GM18508 (cell line): ENCODE data around the gene EHD2.

Experiments
- ATAC-seq: cut with Tn5 transposase; IDR thresholded peaks from one replicate; pipeline ENCODE4 v1.9.1; 2021; ENCODE audit warnings: moderate number of reproducible peaks; ENCODE audit not compliant: insufficient read depth, unreplicated experiment

EHD2 gene

GRCh38 chr19:47687906-47688305 lies 25.3 kb upstream of the EHD2 start:
- no peak for ATAC-seq

DNA sequence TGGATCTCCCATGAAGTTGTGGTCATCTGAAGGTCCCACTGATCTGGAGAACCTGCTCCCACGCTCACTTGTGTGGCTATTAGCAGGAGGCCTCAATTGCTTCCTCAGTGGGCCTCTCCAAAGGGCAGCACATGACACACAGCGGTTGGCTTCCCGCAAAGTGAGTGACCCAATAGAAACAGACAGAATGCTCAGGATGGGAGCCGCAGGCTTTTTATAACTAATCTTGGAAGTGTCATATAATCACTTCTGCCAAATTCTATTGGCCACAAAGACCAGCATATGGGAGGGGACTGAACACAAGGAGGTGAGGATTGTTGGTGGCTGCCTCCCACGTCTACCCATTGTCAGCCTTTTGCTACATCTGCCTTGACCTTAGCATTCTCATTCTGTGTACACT lies 22.1 kb upstream of the EHD2 start:
- no peak for ATAC-seq

DNA sequence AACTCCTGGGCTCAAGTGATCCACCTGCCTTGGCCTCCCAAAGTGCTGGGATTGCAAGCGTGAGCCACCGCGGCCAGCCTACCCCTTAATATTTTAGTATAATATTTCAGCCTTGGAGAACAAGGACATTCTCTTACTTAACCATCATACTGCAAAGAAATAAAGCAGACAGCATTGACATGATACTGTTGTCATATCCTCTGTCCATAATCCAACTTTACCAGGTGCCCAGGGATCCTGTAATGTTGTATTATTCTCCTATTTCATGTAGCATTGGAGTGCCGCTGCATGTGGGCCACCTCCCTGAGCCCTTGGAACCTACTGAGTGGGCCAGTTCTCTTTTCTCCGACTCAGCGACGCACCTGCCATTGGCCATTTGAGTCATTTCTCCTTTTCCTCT lies 21.4 kb upstream of the EHD2 start:
- ATAC-seq, result no peak

GRCh38 chr19:47693489-47693888 lies 19.7 kb upstream of the EHD2 start:
- no peak for ATAC-seq

DNA sequence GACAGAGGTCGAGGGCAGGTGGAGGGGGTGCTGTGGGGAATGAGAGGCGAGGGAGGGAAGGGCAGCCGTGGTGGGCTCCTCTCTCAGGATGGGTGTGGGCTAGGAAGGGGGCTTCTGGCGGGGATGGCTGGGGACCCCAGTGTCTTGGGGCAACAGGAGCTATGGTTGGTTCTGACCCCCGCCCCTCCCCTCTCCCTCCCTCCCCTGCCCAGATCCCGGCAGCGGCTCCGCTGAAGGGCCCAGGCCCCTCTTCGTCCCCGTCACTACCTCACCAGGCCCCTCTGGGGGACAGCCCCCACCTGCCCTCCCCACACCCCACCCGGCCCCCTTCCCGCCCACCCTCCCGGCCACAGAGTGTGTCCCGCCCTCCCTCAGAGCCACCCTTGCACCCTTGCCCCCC lies 19.3 kb upstream of the EHD2 start:
- ATAC-seq, result no peak

DNA sequence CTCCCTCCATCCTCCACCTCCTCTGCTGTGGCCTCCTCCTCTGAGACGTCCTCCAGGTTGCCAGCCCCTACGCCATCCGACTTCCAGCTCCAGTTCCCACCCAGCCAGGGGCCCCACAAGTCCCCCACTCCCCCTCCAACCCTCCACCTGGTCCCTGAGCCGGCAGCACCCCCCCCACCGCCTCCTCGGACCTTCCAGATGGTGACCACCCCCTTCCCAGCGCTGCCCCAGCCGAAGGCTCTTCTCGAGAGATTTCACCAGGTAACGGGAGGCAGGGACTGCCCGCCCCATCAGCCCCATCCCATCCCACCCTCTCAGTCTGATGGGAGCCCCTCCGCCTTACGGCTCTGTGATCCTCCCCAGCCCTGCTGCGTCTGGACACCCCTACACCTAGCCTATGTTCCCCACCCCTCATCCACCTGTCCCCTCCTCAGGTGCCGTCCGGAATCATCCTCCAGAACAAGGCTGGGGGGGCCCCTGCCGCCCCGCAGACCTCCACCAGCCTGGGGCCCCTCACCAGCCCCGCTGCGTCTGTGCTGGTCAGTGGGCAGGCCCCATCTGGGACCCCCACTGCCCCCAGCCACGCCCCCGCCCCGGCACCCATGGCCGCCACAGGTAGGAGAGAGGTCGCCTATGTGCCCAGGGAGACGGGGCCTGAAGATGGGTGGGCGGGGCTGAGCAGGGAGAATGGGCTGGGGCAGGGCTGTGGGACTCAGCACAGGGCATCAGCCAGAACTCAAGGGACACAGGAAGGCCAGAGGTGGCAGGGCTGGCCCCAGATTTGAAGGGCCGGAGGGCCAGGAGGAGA lies 18.6 kb upstream of the EHD2 start:
- ATAC-seq, result no peak

GRCh38 chr19:47695533-47696262 lies 17.5 kb upstream of the EHD2 start:
- ATAC-seq, result no peak

DNA sequence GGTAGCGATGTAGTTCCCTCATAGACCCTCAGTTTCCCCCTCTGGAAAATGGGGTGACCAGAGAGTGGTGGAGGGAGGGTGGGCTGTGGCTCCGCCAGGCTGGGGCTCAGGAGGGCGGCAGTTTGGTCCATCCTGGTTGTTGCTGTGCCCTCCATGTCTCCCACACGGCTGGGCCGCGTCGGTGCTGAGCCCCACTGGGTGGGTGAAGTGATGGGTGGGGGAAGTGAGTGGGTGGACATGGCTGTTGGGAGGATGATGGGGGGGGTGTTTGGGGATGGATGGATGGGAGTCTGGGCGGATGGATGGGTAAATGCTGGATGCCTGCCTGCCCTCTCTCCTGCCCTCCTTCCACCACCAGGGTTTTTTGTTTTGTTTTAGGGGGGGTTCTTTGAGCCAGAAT lies 16.6 kb upstream of the EHD2 start:
- no peak for ATAC-seq

DNA sequence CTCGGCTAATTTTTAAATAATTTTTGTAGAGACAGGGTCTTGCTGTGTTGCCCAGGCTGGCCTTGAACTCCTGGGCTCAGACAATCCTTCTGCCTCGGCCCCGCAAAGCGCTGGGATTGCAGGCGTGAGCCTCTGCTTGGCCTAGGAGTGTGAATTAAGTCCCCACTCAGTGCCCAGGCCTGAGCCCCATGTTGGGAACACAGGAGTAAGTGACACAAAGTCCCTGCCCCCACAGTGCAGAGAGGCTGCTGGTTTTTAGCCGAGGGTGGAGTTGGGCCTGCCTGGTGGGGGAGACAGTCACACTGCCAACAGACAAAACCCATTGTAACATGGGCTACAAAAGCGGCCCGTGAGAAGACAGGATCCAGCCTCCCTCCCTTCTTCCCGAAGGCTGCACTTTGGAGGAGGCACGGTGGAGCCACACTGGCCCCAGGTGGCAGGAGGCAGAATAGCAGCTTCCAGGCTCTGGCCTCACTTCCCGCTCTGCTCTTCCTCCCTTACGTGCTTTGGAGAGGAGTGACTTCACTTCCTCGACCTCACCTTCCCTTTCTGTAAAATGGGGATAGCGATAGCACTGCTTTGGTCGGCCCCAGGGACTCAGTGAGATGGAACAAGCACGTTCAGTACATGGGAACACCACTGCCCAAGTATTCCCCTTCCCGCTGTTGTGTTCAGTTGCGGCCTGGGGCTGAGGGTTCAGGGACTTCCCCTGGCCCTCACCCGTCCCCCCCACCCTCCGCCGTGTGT lies 15.2 kb upstream of the EHD2 start:
- ATAC-seq, result no peak

- ATAC-seq, result no peak
Observed at GRCh38 chr19:47698631-47699359, 14.4 kb upstream of the EHD2 start.

- ATAC-seq, result no peak
Observed at GRCh38 chr19:47699360-47699917, 13.8 kb upstream of the EHD2 start.

DNA sequence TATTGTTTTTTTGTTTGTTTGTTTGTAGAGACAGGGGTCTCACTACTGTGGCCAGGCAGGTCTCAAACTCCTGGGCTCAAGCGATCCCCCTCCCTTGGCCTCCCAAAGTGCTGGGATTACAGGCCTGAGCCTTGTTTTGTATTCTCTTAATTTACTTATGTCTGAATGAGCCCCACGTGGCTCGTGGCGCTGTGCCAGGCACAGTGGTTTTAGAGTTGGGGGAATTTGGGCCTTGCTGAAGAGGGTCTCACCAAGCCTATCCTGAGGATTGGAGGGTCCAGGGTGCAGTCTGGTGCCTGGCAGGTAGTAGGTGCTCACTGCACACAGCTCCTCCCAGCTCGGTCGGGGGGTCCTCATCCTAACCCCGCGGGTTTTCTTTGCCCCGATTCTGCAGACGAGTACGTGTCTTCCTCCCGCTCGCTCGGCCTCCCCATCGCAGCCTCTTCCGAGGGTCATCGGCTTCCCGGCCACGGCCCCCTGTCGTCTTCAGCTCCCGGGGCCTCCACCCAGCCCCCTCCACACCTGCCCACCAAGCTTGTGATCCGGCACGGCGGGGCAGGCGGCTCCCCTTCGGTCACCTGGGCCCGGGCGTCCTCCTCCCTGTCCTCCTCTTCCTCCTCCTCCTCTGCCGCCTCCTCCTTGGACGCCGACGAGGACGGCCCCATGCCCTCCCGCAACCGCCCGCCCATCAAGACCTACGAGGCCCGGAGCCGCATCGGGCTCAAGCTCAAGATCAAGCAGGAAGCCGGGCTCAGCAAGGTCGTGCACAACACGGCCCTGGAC lies 12.1 kb upstream of the EHD2 start:
- no peak for ATAC-seq

DNA sequence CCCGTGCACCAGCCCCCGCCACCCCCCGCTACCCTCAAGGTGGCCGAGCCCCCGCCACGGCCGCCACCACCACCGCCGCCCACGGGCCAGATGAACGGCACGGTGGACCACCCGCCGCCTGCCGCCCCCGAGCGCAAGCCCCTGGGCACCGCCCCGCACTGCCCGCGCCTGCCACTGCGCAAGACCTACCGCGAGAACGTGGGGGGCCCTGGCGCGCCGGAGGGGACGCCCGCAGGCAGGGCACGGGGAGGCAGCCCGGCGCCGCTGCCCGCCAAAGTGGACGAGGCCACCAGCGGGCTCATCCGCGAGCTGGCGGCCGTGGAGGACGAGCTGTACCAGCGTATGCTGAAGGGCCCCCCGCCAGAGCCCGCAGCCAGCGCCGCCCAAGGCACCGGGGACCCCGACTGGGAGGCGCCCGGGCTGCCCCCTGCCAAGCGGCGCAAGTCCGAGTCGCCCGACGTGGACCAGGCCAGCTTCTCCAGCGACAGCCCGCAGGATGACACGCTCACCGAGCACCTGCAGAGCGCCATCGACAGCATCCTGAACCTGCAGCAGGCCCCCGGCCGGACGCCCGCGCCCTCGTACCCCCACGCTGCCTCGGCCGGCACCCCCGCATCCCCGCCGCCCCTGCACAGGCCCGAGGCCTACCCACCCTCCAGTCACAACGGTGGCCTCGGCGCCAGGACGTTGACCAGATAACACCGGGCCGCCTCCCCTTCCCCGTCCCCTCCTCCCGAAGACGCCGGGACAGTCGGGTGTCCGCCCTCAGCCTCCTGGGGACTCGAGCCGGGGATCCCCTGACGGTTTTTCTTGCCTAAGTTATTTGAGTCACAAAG lies 11.3 kb upstream of the EHD2 start:
- ATAC-seq, result no peak

DNA sequence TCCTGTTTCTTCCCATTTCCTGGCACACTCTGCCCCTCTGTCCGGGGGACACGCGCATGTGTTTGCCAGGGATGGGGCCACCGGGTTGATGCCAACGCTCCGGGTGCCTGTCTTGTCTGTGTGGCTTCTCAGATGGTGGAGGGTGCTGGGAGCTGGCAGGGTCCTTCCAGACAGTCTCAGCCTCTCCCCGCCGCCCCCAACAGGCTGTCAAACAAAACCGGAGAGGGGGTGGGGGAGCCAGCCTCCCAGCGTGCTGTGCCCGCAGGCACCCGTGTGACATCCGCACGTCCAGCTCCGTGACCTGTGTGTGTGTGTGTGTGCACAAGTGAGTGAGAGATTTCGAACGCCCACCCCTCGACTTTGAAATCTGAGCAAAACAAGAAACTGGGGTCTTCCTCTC lies 10.6 kb upstream of the EHD2 start:
- ATAC-seq, result no peak

DNA sequence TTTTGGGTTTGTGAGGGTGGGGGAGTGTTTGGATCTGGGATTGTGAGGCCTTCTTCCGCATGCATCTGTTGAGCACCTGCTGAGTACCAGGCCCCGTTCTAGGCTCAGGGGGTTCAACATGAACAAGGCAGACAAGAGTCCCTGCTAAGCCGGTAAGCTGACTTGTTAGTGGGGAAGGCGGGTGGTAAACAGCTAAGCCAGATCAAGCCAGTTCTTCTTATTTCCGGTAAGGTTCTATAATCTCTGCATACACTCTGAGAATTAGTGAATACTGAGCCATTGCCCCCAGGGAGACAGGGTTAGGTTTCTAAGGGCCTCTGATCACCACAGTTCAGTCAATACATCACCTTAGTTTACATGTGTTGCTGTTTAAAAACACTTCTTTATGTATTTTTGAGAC lies 9.9 kb upstream of the EHD2 start:
- no peak for ATAC-seq

GRCh38 chr19:47704024-47704423 lies 9.2 kb upstream of the EHD2 start:
- ATAC-seq, result no peak

DNA sequence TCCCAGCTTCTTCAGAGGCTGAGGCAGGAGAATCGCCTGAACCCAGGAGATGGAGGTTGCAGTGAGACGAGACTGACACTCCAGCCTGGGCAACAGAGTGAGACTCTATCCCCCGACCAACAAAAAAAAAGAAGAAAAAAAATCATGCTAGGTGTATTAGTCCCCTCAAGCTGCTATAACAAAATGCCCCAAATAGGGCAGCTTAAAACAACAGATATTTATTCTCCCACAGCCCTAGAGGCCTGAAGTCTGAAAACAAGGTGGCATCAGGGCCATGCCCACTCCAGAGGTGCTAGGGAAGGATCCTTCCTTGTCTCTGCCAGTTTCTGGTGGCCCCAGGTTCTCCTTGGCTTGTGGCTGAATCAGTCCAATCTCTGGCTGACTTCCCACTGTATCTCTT lies 8.6 kb upstream of the EHD2 start:
- no peak for ATAC-seq

DNA sequence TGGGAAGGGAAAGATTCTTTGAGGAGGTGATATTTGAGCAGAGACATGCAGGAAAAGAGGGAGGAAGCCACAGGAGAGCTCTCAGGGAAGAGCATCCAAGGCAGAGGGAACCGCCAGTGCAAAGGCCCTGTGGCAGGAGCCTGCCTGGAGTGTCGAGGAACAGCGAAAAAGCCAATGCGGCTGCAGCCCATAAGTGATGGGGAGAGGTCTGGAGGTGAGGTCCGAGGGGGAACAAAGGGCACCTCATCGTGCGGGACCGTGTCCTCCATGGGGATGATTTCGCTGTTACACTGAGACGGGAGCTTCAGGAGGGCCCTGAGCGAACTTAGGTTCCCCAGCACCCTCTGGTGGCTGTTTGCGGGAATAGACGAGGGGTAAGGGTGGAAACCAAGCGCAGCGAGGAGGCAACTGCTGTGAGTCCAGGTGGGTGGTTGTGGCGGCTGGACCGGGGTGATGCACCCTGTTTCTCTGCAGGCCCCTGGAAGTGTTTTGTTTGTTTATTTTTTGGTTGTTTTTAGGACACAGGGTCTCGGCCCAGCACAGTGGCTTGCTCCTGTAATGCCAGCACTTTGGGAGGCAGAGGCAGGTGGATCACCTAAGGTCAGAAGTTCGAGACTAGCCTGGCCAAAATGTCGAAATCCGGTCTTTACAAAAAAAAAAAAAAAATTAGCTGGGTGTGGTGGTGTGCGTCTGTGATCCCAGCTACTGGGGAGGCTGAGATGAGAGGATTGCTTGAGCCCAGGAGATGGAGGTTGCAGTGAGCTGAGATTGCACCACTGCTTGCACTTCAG lies 5.9 kb upstream of the EHD2 start:
- no peak for ATAC-seq
